Measurements from ENCODE around the gene FASTKD3. TPM values are rescaled to one million over a fixed set of nuclear protein-coding genes. Genes with fewer than 3 reads are reported as not detected.

The FASTKD3 gene
- total and polyA plus RNA-seq, 4 donors = 6.3 to 11.3 (median 9.5) TPM

- Histone ChIP-seq H3K27ac (ENCODE audit: low read depth in 1 of 2, low read length in 2 of 2) (no peak overlapping the region), H3K9me3 (ENCODE audit: control insufficient read depth in 4 of 4, low read length in 3 of 4) (no peaks in the 10 kb centered on the region), H3K9ac (ENCODE audit: low read depth in 1 of 2, low read length in 2 of 2) (no peak overlapping the region), H3K36me3 (ENCODE audit: control insufficient read depth in 4 of 4, insufficient read depth in 3 of 4, low read depth in 1 of 4, low read length in 3 of 4) (no peaks in the 10 kb centered on the region), H3K27me3 (ENCODE audit: control insufficient read depth in 4 of 4, insufficient read depth in 4 of 4, low read length in 3 of 4) (no peaks in the 10 kb centered on the region), H3K4me3 (ENCODE audit: low read depth in 1 of 3, low read length in 3 of 3) (no peak overlapping the region), H3K4me1 (ENCODE audit: control insufficient read depth in 4 of 4, insufficient read depth in 4 of 4, low read length in 3 of 4) (peaks cover 0 to under 1% (median 0%) of the 10 kb centered on the region in 4 donors)
- no peak for TF ChIP-seq MAX (IDR thresholded peaks at IDR 0.05)
- no peak for DNase-seq (ENCODE audit: low spot score)
These were observed 23.9 kb downstream of the FASTKD3 start for GRCh38 chr5:7844901-7845300.

- Histone ChIP-seq H3K4me1 (ENCODE audit: control insufficient read depth in 4 of 4, insufficient read depth in 4 of 4, low read length in 3 of 4) (no peaks in the 10 kb centered on the region), H3K36me3 (ENCODE audit: control insufficient read depth in 4 of 4, insufficient read depth in 3 of 4, low read depth in 1 of 4, low read length in 3 of 4) (no peaks in the 10 kb centered on the region), H3K9ac (ENCODE audit: low read depth in 1 of 2, low read length in 2 of 2) (no peak overlapping the region), H3K9me3 (ENCODE audit: control insufficient read depth in 4 of 4, low read length in 3 of 4) (no peaks in the 10 kb centered on the region), H3K27me3 (ENCODE audit: control insufficient read depth in 4 of 4, insufficient read depth in 4 of 4, low read length in 3 of 4) (no peaks in the 10 kb centered on the region), H3K27ac (ENCODE audit: low read depth in 1 of 2, low read length in 2 of 2) (no peak overlapping the region), H3K4me3 (ENCODE audit: low read depth in 1 of 3, low read length in 3 of 3) (no peak overlapping the region)
- 81% methylated on average over 2 of the region's 2 CpGs for WGBS
- no peak for DNase-seq (ENCODE audit: low spot score)
- no peak for TF ChIP-seq NR2F2 (IDR thresholded peaks at IDR 0.05)
- TF ChIP-seq YY1 (IDR thresholded peaks at IDR 0.05) = no peak
- no peak for TF ChIP-seq ATF3 (IDR thresholded peaks at IDR 0.05)
- no peak for TF ChIP-seq MAX (IDR thresholded peaks at IDR 0.05)
- TF ChIP-seq REST (IDR thresholded peaks at IDR 0.05) = no peak
- TF ChIP-seq SP1 (IDR thresholded peaks at IDR 0.05) = no peak
- TF ChIP-seq ZBTB33 (IDR thresholded peaks at IDR 0.05) = no peak
- no peak for TF ChIP-seq JUND (IDR thresholded peaks at IDR 0.05)
- no peak for TF ChIP-seq RXRA (IDR thresholded peaks at IDR 0.05)
These were observed 26.3 kb downstream of the FASTKD3 start for GRCh38 chr5:7842531-7842930.

- no peaks in the 10 kb centered on the region for H3K9me3 ChIP-seq (ENCODE audit: control insufficient read depth in 4 of 4, low read length in 3 of 4)
- H3K9ac ChIP-seq (ENCODE audit: low read depth in 1 of 2, low read length in 2 of 2) = no peak overlapping the region
- H3K4me1 ChIP-seq (ENCODE audit: control insufficient read depth in 4 of 4, insufficient read depth in 4 of 4, low read length in 3 of 4) = no peaks in the 10 kb centered on the region
- no peaks in the 10 kb centered on the region for H3K36me3 ChIP-seq (ENCODE audit: control insufficient read depth in 4 of 4, insufficient read depth in 3 of 4, low read depth in 1 of 4, low read length in 3 of 4)
- no peak overlapping the region for H3K27ac ChIP-seq (ENCODE audit: low read depth in 1 of 2, low read length in 2 of 2)
- no peaks in the 10 kb centered on the region for H3K27me3 ChIP-seq (ENCODE audit: control insufficient read depth in 4 of 4, insufficient read depth in 4 of 4, low read length in 3 of 4)
- DNase-seq (ENCODE audit: low spot score) = no peak
- WGBS = 52% methylated on average over 3 of the region's 3 CpGs
- no peak overlapping the region for H3K4me3 ChIP-seq (ENCODE audit: low read depth in 1 of 3, low read length in 3 of 3)
- TF ChIP-seq EGR1 (IDR thresholded peaks at IDR 0.05; ENCODE audit: low read depth in 2 of 2) (no peak), MAX (IDR thresholded peaks at IDR 0.05) (no peak), YY1 (IDR thresholded peaks at IDR 0.05) (no peak), REST (IDR thresholded peaks at IDR 0.05) (no peak), FOXA1 (IDR thresholded peaks at IDR 0.05) (no peak), NR2F2 (IDR thresholded peaks at IDR 0.05) (no peak), HNF4A (conservative IDR thresholded peaks at IDR 0.05) (no peak), ATF3 (IDR thresholded peaks at IDR 0.05) (no peak), JUND (IDR thresholded peaks at IDR 0.05) (no peak), ZBTB33 (IDR thresholded peaks at IDR 0.05) (no peak), GABPA (IDR thresholded peaks at IDR 0.05 in 1 of 2, conservative IDR thresholded peaks at IDR 0.05 in 1 of 2) (no peak), HNF4G (IDR thresholded peaks at IDR 0.05) (no peak), SP1 (IDR thresholded peaks at IDR 0.05) (no peak)
These were observed 31.4 kb downstream of the FASTKD3 start for GRCh38 chr5:7837403-7837802.
